DND-41 (cell line): ENCODE data around the gene MYEOV.

Experiments used
- ATAC-seq: fragments of 200-7000 bp; cut with Tn5 transposase; 3 replicates; pipeline ENCODE4 v1.9.1; 2021; ENCODE audit warnings: low read depth; ENCODE audit not compliant: insufficient read depth
- DNase-seq: peaks from one replicate; pipeline ENCODE4 v3.0.0-alpha.2; 2020
- H2AFZ ChIP-seq: 2 replicates; pipeline ENCODE4 v1.6.0; 2012; ENCODE audit warnings: low read depth, low read length
- H3K27ac ChIP-seq: 2 replicates; pipeline ENCODE4 v1.5.1; 2012; ENCODE audit warnings: low read length, inconsistent platforms
- H3K27me3 ChIP-seq: fragments of 200-600 bp; sonication (generic); 2 replicates; pipeline ENCODE4 v1.6.0; 2012; ENCODE audit warnings: low read length, mild to moderate bottlenecking, inconsistent platforms; ENCODE audit not compliant: insufficient read depth, poor library complexity
- H3K36me3 ChIP-seq: 2 replicates; pipeline ENCODE4 v1.5.1; 2012; ENCODE audit warnings: low read length, inconsistent platforms; ENCODE audit not compliant: insufficient read depth
- H3K4me1 ChIP-seq: 2 replicates; pipeline ENCODE4 v1.5.1; 2012; ENCODE audit warnings: mild to moderate bottlenecking, low read length; ENCODE audit not compliant: insufficient read depth
- H3K4me2 ChIP-seq: 2 replicates; pipeline ENCODE4 v1.6.0; 2012; ENCODE audit warnings: mild to moderate bottlenecking, moderate library complexity, low read length, inconsistent platforms; ENCODE audit not compliant: insufficient read depth
- H3K4me3 ChIP-seq, 2 experiments: fragments of 200-600 bp in 1 of 2; shearing (Covaris generic) in 1 of 2; 2 replicates each; pipeline ENCODE4 v1.5.1; 2012 to 2016; ENCODE audit warnings: inconsistent platforms in 2 of 2, low read length in 2 of 2, mild to moderate bottlenecking in 2 of 2, low read depth in 1 of 2, moderate library complexity in 1 of 2
- H3K79me2 ChIP-seq: 2 replicates; pipeline ENCODE4 v1.6.0; 2012; ENCODE audit warnings: low read length, inconsistent platforms; ENCODE audit not compliant: insufficient read depth
- H3K9ac ChIP-seq: 2 replicates; pipeline ENCODE4 v1.6.0; 2012; ENCODE audit warnings: low read depth, mild to moderate bottlenecking, inconsistent platforms, low read length, moderate library complexity
- H3K9me3 ChIP-seq: 2 replicates; pipeline ENCODE4 v1.5.1; 2012; ENCODE audit warnings: low read length, moderate library complexity, mild to moderate bottlenecking, inconsistent platforms; ENCODE audit not compliant: insufficient read depth, severe bottlenecking
- H4K20me1 ChIP-seq: 2 replicates; pipeline ENCODE4 v1.6.0; 2012; ENCODE audit warnings: low read length; ENCODE audit not compliant: insufficient read depth
- CTCF ChIP-seq: IDR thresholded peaks from 2 replicates; pipeline ENCODE4 v1.5.1; 2012; ENCODE audit warnings: borderline replicate concordance, low read length, moderate library complexity, mild to moderate bottlenecking; ENCODE audit not compliant: poor library complexity, severe bottlenecking; ENCODE audit errors: extremely low read depth
- EZH2 ChIP-seq: IDR thresholded peaks from 3 replicates; pipeline ENCODE4 v1.6.1; 2012; ENCODE audit warnings: borderline replicate concordance, low read depth, mild to moderate bottlenecking, moderate library complexity, low read length, inconsistent platforms; ENCODE audit not compliant: severe bottlenecking

Gene MYEOV

DNA sequence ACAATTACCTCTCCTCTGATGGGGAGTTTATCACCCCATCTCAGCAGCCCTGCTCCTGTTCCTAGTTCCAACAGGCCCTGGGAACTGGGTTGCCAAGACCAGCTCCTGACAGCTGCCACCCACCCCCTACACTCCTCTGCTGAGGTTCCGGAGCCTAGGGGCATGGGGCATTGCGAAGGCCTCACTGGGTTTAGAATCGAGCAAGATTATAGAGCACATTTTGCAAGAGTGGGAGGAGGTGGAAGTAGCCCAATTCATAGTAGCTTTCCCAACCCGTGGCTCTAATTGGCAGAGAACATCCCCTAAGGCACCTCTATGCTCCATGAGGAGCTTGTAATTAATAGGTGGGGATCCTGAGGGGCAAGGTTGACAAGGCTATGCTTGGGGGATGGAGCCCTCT lies 23.0 kb downstream of the MYEOV start:
- Histone ChIP-seq H3K4me2 (no peak overlapping the region), H3K27me3 (peaks cover 17% of the 10 kb centered on the region), H3K4me1 (peaks cover 9% of the 10 kb centered on the region), H3K4me3 (no peak overlapping the region), H3K79me2 (no peaks in the 10 kb centered on the region), H3K9me3 (no peaks in the 10 kb centered on the region), H3K27ac (no peak overlapping the region), H3K9ac (no peak overlapping the region), H4K20me1 (peaks cover 10% of the 10 kb centered on the region; the same call in 1 of the 2 replicates), H3K36me3 (no peaks in the 10 kb centered on the region), H2AFZ (no peak overlapping the region)
- TF ChIP-seq EZH2: no peak
- no peak for TF ChIP-seq CTCF
- ATAC-seq (no peak), DNase-seq (no peak)

- no peak overlapping the region for H3K27ac ChIP-seq
- peaks cover 17% of the 10 kb centered on the region for H3K27me3 ChIP-seq
These were observed 23.6 kb downstream of the MYEOV start for GRCh38 chr11:69317401-69318092.

GRCh38 chr11:69318093-69318420 lies 24.1 kb downstream of the MYEOV start:
- no peak for ATAC-seq
- no peaks in the 10 kb centered on the region for H3K79me2 ChIP-seq

More at GRCh38 chr11:69317401-69318092, 23.6 kb downstream of the MYEOV start:
- DNase-seq (no peak), ATAC-seq (no peak)
- no peak overlapping the region for H3K4me3 ChIP-seq
- peaks cover 8% of the 10 kb centered on the region; the same call in 1 of the 2 replicates for H4K20me1 ChIP-seq
- H3K9me3 ChIP-seq: no peaks in the 10 kb centered on the region
- H3K79me2 ChIP-seq: no peaks in the 10 kb centered on the region
- no peak overlapping the region for H2AFZ ChIP-seq
- H3K4me2 ChIP-seq: no peak overlapping the region
- H3K9ac ChIP-seq: no peak overlapping the region
- no peaks in the 10 kb centered on the region for H3K36me3 ChIP-seq
- peaks cover 3% of the 10 kb centered on the region for H3K4me1 ChIP-seq
- no peak for TF ChIP-seq CTCF
- no peak for TF ChIP-seq EZH2

More at GRCh38 chr11:69318093-69318420, 24.1 kb downstream of the MYEOV start:
- Histone ChIP-seq H3K9me3 (no peaks in the 10 kb centered on the region), H3K4me1 (no peaks in the 10 kb centered on the region), H3K36me3 (no peaks in the 10 kb centered on the region), H3K27ac (no peak overlapping the region), H2AFZ (no peak overlapping the region), H3K27me3 (peaks cover 17% of the 10 kb centered on the region), H3K9ac (no peak overlapping the region), H4K20me1 (0 out of 2 replicates have a peak, but pooled peaks cover 3% of the 10 kb centered on the region), H3K4me3 (no peak overlapping the region), H3K4me2 (no peak overlapping the region)
- DNase-seq: no peak
- TF ChIP-seq CTCF: no peak
- TF ChIP-seq EZH2: no peak
